NCI-H1092 (cell line): ENCODE measurements around the gene ZNF549.
A peak's percentile ranks its signal among the peaks of the same experiment; 100 is the strongest.

Source experiments
- DNase-seq: peaks from one replicate; lab custom pipeline; 2025; lab: John Stamatoyannopoulos, UW

Gene ZNF549

DNA sequence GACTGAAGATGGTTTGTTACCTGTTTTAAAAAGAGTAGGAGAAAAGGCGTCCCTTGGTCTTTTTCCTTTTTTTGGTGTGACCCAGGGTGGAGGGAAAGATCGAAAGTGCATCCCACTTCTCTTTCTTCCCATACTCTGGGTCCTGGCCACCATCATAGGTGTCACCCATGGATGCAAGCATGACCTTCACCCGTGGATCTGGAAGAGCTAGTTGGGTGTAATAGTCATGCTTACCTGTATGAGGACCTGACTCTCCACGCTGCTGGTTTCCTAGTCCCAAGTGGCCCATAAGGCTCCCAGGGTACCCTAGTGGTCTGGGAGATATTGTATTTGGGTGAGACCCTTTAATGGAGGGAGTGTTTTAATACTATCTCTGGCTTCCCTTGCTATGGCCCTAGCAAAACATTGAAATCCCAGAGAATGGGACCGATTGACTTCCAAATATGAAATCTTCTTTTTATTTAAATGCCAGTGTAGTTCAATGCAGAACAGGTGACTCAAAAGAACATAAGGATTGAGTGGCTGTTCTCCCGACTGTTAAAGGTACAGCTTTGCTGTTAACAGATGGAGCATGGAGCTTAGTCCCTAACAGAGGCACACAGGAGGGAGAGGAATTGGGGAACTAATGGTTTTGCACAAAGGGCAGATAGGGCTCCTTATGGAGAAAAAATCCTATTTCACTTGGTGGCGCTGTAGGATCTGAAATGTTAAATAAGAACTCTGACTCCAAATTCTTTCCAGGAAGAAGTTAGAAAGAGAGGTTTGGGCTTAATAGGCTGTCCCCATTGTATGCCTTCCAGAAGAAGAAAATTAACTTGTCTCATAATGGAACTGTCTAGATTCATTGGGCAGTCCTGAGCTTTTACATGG is 39.5 kb downstream of the ZNF549 start:
- DNase-seq = no peak

DNA sequence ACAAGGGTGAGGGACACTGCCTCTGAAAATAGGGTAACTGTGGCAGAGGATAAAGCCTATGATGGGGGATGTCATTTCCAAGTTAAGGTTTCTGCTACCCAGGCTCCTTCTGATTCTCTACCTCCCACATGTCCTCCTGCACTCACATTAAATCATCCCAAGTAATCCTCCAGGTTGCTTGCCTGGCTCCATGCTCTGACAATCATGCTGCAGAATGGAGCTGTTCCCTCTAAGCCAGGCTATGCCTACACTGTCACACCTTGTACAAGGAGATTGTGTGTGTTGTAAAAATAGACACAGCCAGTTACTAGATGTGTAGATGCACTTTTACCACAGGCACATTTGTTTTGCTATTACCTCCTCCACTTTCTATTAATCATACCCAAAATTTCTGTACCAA is 43.6 kb downstream of the ZNF549 start:
- DNase-seq = no peak

DNA sequence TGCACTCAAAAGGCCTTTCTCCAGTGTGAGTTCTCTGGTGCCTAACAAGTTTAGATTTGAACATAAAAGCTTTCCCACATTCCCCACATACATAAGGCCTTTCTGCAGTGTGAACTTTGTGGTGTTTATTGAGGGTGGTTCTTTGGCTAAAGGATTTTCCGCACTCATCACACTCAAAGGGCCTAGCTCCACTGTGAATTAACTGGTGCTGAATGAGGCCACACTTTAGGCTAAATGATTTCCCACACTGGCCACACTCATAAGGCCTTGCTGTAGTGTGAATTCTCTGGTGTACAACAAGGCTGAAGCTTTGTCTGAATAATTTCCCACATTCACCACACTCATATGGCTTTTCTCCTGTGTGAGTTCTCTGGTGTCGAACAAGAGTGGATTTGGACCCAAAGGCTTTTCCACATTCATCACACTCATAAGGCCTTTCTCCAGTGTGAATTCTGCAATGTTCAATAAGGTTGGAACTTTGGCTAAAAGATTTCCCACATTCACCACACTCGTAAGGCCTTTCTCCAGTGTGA is 45.3 kb downstream of the ZNF549 start:
- no peak for DNase-seq

GRCh38 chr19:57576661-57577060 is 49.5 kb downstream of the ZNF549 start:
- no peak for DNase-seq

DNA sequence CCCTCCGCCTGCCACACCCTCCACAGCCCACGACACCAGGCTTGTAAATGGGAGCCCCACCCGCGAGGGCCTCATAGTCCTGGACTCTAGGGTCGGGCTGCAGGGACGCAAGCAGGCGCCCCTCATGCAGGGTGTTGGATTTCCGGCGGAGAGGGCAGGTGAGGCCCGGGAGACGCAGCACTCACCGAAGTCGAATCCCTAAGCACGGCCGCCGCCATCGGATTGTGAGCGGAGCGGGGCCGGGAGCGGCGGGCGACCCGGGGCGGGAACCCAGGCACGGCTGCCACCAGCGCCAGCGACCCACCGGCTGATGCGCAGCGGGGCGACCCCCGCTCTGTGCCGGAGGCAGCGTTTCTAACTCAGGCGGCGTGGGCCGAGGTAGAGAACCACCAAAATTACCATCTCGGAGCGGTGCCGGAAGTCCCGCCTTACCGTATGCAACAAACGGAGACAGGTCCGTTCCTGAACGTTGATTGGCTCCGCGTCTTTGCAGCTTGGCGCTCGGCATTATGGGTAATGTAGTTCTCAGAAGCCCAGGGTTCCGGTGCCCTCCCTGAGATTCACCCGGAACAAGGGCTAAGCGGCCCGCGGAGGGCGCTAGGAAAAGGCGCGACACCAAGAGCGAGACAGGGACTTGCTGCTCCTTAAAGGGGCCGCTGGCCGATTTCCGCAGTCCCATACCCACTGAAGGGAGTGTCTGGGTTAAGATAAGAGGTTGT is 51.5 kb downstream of the ZNF549 start, which contains the start of gene ZNF416:
ZNF416 (minus strand) TSS at position 425 of the 719 bp plus-strand sequence; CDS start at position 218, 207 bp downstream.
- DNase-seq = peak; percentile 94

DNA sequence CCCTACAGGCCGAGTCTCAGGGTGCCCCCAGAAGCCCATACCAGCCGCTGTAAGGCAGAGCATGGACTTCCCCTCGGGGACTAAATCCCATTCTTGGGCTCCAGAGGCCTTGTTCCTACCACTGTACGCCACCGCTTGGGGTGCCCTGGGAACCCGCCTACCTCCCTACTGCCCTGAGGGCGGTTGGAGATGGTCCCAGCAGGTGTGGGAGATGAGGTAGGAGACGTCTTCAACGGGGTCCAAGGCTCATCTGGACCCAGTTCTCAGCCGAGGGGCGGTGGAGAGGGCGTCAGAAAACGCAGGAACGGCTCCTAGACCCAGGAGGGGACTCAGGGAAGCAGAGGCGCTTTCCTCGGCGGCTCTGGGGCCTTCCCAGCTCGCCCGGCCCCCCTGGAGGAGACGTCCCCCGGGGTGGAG is 56.0 kb downstream of the ZNF549 start:
- no peak for DNase-seq

GRCh38 chr19:57583521-57584416 is 56.6 kb downstream of the ZNF549 start, which contains the start of gene ZIK1:
ZIK1 (plus strand) TSS chr19:57584145; CDS start chr19:57584357, 212 bp downstream.
- DNase-seq = peak; percentile 85

DNA sequence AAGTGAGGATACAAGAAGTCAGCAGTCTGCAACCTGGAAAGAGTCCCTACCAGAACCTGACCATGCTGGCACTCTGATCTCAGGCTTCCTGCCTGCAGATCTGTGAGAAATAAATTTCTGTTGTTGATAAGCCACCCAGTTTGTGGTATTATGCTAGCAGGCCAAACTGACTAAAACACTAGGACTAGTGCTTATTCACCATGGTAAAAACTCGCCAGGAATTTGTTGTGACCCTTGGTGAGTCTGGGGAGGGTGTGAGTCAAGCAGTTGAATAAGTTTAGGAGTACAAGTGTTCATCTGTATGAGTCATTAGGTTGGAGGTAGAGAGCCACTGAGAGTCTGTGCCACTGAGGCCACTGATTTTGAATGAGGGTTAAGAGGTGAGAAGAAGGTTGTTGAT is 60.4 kb downstream of the ZNF549 start:
- DNase-seq = no peak

GRCh38 chr19:57599377-57599760 is 72.2 kb downstream of the ZNF549 start:
- no peak for DNase-seq

- DNase-seq = peak; percentile 85
These were observed 72.7 kb downstream of the ZNF549 start, which contains the start of gene ZNF530 for GRCh38 chr19:57599761-57600383. ZNF530 (plus strand) TSS chr19:57599885; CDS start chr19:57604346, 4,461 bp downstream.

- no peak for DNase-seq
These were observed 79.8 kb downstream of the ZNF549 start for GRCh38 chr19:57606931-57607330.
